ENCODE results near the gene PI16.
A peak's percentile ranks its signal among the peaks of the same experiment; 100 is the strongest.

PI16 gene

GRCh38 chr6:36976931-36977330 is 22.4 kb downstream of the PI16 start:
- no peak for DNase-seq (ENCODE audit: low read depth)
- TF ChIP-seq CTCF (conservative IDR thresholded peaks at IDR 0.05; ENCODE audit: control insufficient read depth, insufficient read depth, low read depth, low read length) = no peak
- H3K4me3 ChIP-seq (ENCODE audit: control insufficient read depth, low read depth, low read length) = no peak overlapping the region

GRCh38 chr6:36977470-36977941 is 23.0 kb downstream of the PI16 start:
- no peak overlapping the region for H3K4me3 ChIP-seq (ENCODE audit: control insufficient read depth, low read depth, low read length)
- DNase-seq (ENCODE audit: low read depth) = peak; percentile 42
- TF ChIP-seq CTCF (conservative IDR thresholded peaks at IDR 0.05; ENCODE audit: control insufficient read depth, insufficient read depth, low read depth, low read length) = peak; percentile 37

DNA sequence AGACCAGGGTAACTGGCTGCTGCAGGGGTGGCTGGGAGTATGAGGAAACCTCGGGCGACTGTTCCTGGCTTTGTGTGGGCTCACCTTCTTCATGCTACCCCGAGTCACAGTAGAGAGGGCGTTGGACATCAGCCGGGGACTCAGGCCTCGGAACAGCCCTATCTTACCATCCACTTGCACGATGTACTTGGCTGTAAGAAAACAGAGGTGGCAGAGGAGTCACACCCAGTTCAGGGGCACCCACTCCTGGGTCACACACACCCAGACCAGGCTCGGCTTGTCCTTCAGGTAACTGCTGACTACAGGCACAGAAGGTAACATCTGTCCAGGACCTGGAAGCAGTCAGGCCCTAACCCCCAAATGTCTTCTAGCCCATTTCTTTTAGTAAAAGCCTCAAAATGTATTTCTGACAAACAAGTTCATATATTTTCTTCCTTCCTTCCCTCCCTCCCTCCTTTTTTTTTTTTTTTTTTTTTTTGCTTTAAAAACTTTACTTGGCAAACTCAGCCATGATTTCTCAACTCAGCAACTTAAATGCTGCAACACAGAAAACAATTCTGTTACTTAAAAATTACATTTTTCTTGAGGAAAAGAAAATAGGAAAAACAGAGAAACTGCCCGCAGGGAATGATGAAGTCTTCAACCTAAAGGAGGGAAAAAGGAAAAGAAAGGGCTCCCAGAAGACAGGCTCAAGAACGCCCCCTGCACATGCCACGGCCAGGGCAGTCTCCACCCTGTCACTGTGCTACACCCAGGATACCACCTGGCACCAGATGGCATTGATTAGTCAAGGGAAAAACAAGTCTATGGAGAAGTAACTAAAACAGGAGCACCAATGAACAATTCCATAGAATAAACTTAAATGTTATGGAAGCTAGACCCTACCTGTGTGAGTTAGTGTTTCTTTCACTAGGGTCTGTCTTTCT is 24.1 kb downstream of the PI16 start:
- TF ChIP-seq CTCF (conservative IDR thresholded peaks at IDR 0.05; ENCODE audit: control insufficient read depth, insufficient read depth, low read depth, low read length) = no peak
- no peak for DNase-seq (ENCODE audit: low read depth)
- H3K4me3 ChIP-seq (ENCODE audit: control insufficient read depth, low read depth, low read length) = no peak overlapping the region

DNA sequence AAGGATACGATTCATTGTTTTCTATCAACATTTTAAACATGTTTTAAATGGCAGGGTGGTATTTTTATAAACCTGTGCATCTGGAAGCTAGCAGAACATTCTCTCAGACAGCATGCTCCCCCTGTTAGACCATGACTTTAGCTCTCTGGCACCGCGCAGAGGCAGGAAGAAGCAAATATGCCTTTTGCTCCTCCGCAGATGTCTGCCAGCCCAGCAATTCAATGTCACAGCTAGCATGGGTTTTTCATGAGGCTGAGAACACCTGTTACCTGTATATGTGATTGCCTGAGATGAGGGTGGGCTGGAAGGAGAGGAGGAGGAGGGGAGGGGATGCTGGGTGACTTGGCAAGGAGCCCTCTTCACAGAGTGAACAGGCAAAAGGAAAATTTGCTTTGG is 24.8 kb downstream of the PI16 start:
- TF ChIP-seq CTCF (conservative IDR thresholded peaks at IDR 0.05; ENCODE audit: control insufficient read depth, insufficient read depth, low read depth, low read length) = peak; percentile 85
- peak; percentile 62 for DNase-seq (ENCODE audit: low read depth)
- no peak overlapping the region for H3K4me3 ChIP-seq (ENCODE audit: control insufficient read depth, low read depth, low read length)

GRCh38 chr6:36980129-36980528 is 25.6 kb downstream of the PI16 start:
- TF ChIP-seq CTCF (conservative IDR thresholded peaks at IDR 0.05; ENCODE audit: control insufficient read depth, insufficient read depth, low read depth, low read length) = no peak
- no peak overlapping the region for H3K4me3 ChIP-seq (ENCODE audit: control insufficient read depth, low read depth, low read length)
- DNase-seq (ENCODE audit: low read depth) = no peak

DNA sequence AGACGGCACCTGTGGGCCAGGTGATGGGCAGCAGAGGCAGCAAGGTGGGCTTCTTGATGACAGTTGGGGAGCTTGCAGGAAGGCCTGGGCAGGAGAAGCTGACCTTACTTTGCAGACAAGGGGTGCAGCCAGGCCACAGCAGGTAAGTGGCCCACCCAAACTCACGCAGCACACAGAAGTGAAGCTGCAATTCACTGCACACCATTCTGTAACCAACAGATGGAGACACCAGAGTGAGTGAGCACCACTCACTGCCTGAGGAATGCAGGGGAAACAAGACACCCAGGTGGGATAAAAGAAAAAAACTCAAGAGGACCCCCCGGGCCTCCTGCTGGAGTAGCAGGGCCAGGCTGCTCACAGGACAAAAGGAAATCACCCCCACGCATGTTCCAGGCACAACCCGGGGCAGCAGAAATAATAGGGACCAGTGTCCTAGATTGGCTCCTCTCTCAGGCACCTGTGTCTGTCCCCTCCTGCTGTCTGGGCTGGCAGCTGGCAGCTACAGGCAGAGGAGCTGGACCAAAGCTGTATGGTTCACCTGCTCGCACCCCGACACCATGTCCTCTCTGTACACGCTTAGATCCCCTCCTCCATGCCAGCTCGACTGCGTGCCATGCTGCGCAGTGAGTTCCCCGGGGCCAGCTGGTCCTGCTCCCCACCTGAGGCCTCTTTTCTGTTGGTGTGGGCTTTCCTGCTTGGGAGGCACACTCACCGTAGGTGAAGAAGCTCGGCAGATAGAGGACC is 26.5 kb downstream of the PI16 start:
- DNase-seq (ENCODE audit: low read depth) = no peak
- TF ChIP-seq CTCF (conservative IDR thresholded peaks at IDR 0.05; ENCODE audit: control insufficient read depth, insufficient read depth, low read depth, low read length) = no peak
- no peak overlapping the region for H3K4me3 ChIP-seq (ENCODE audit: control insufficient read depth, low read depth, low read length)

Measured in fibroblast of mammary gland (primary cell).